H1 (cell line): Measurements from ENCODE around the gene LTF. TPM values are rescaled to one million over a fixed set of nuclear protein-coding genes. Genes with fewer than 3 reads are reported as not detected.

Experiments
- CTCF ChIA-PET: fragments of 300-600 bp; sonication (Branson Sonifier 250); formaldehyde crosslinking; loops from one replicate; lab custom pipeline; 2021; ENCODE audit not compliant: partially characterized antibody; lab: Charles Lee
- POLR2A ChIA-PET: fragments of 300-600 bp; sonication (Branson Sonifier 250); formaldehyde crosslinking; loops from one replicate; lab custom pipeline; 2021; ENCODE audit warnings: inconsistent platforms; ENCODE audit not compliant: partially characterized antibody; lab: Charles Lee
- DNase-seq, 2 experiments: peaks; one replicate each; pipeline versions ENCODE4 v3.0.0 to v3.0.0-alpha.2; 2010 to 2022; ENCODE audit warnings: low spot score in 2 of 2, low read depth in 1 of 2, mixed read lengths in 1 of 2
- FAIRE-seq: peaks from 2 replicates; lab custom pipeline; 2011; peaks lifted over from hg19 to GRCh38; lab: Jason Lieb, UNC
- H2AFZ ChIP-seq: 2 replicates; pipeline ENCODE4 v1.8.1; 2012; ENCODE audit warnings: low read length, inconsistent platforms
- H2AK5ac ChIP-seq: 2 replicates; pipeline ENCODE4 v1.6.1; 2013; ENCODE audit warnings: low read depth, low read length
- H2BK120ac ChIP-seq: replicated peaks from 2 replicates; pipeline ENCODE3; 2013; ENCODE audit warnings: low read depth, low read length, inconsistent platforms
- H2BK12ac ChIP-seq: 2 replicates; pipeline ENCODE4 v1.6.1; 2013; ENCODE audit warnings: low read depth, low read length
- H2BK15ac ChIP-seq: 2 replicates; pipeline ENCODE4 v1.6.1; 2013; ENCODE audit warnings: low read length
- H2BK20ac ChIP-seq: 2 replicates; pipeline ENCODE4 v1.6.1; 2013; ENCODE audit warnings: low read length
- H2BK5ac ChIP-seq: 2 replicates; pipeline ENCODE4 v1.6.1; 2013; ENCODE audit warnings: low read depth, low read length
- H3K14ac ChIP-seq: 2 replicates; pipeline ENCODE4 v1.6.1; 2013; ENCODE audit warnings: inconsistent platforms; ENCODE audit not compliant: insufficient read length
- H3K18ac ChIP-seq: 2 replicates; pipeline ENCODE4 v1.6.1; 2013; ENCODE audit warnings: low read length; ENCODE audit errors: extremely low read depth
- H3K23ac ChIP-seq: 2 replicates; pipeline ENCODE4 v1.6.1; 2013; ENCODE audit warnings: inconsistent platforms; ENCODE audit not compliant: insufficient read length
- H3K23me2 ChIP-seq: 2 replicates; pipeline ENCODE4 v1.6.1; 2013; ENCODE audit warnings: low read depth, low read length
- H3K27ac ChIP-seq: 2 replicates; pipeline ENCODE4 v1.6.1; 2011; ENCODE audit warnings: low read depth, low read length, inconsistent platforms
- H3K27me3 ChIP-seq, 4 experiments: replicated peaks in 1 of 4; 1 replicate in 1 of 4; 2 replicates in 3 of 4; pipeline versions ENCODE4 v1.6.1 to v1.8.1; 2011 to 2013; ENCODE audit warnings: low read length in 3 of 4, mild to moderate bottlenecking in 3 of 4, inconsistent platforms in 2 of 4, mixed read lengths in 2 of 4, moderate library complexity in 1 of 4; ENCODE audit not compliant: control insufficient read depth in 3 of 4, insufficient read depth in 3 of 4; ENCODE audit errors: extremely low read depth in 1 of 4
- H3K36me3 ChIP-seq, 4 experiments: 2 replicates each; pipeline versions ENCODE4 v1.6.1 to v1.8.1; 2011 to 2013; ENCODE audit warnings: mild to moderate bottlenecking in 4 of 4, low read length in 3 of 4, moderate library complexity in 2 of 4, control low read depth in 1 of 4, inconsistent platforms in 1 of 4; ENCODE audit not compliant: insufficient read depth in 4 of 4, control insufficient read depth in 2 of 4
- H3K4ac ChIP-seq: replicated peaks from 2 replicates; pipeline ENCODE3; 2013; ENCODE audit warnings: low read length, low read depth, mixed read lengths, inconsistent platforms; ENCODE audit not compliant: insufficient read length
- H3K4me1 ChIP-seq, 4 experiments: replicated peaks in 1 of 4; 1 replicate in 1 of 4; 2 replicates in 3 of 4; pipeline versions ENCODE4 v1.6.1 to v1.8.1; 2011 to 2013; ENCODE audit warnings: low read length in 3 of 4, inconsistent platforms in 2 of 4, mixed read lengths in 1 of 4; ENCODE audit not compliant: insufficient read depth in 4 of 4, control insufficient read depth in 3 of 4
- H3K4me2 ChIP-seq, 2 experiments: 2 replicates each; pipeline versions ENCODE4 v1.6.1 to v1.8.1; 2011 to 2013; ENCODE audit warnings: low read depth in 2 of 2, low read length in 2 of 2, control low read depth in 1 of 2, inconsistent platforms in 1 of 2, mild to moderate bottlenecking in 1 of 2; ENCODE audit not compliant: insufficient read depth in 1 of 2
- H3K4me3 ChIP-seq, 4 experiments: fragments of 200-600, 300-600 bp in 1 of 4; sonication (generic), shearing (Covaris generic), sonication (Bioruptor Twin) in 1 of 4; 2 replicates each; pipeline versions ENCODE4 v1.5.1 to v1.8.1; 2011 to 2016; ENCODE audit warnings: low read length in 4 of 4, low read depth in 3 of 4, control low read depth in 2 of 4, inconsistent platforms in 2 of 4, mild to moderate bottlenecking in 2 of 4, mixed read lengths in 1 of 4, moderate library complexity in 1 of 4; ENCODE audit not compliant: insufficient read depth in 2 of 4; ENCODE audit errors: extremely low read depth in 1 of 4
- H3K56ac ChIP-seq: replicated peaks from 2 replicates; pipeline ENCODE3; 2013; ENCODE audit warnings: low read depth, mild to moderate bottlenecking, mixed read lengths, low read length, inconsistent platforms; ENCODE audit not compliant: insufficient read length
- H3K79me1 ChIP-seq: 2 replicates; pipeline ENCODE4 v1.6.1; 2013; ENCODE audit warnings: low read depth, low read length, control low read depth
- H3K79me2 ChIP-seq, 2 experiments: 2 replicates each; pipeline versions ENCODE4 v1.6.1 to v1.8.1; 2012 to 2013; ENCODE audit warnings: low read length in 2 of 2, mild to moderate bottlenecking in 2 of 2, inconsistent platforms in 1 of 2; ENCODE audit not compliant: insufficient read depth in 2 of 2, control insufficient read depth in 1 of 2
- H3K9ac ChIP-seq, 4 experiments: replicated peaks in 1 of 4; 1 replicate in 1 of 4; 2 replicates in 3 of 4; pipeline versions ENCODE4 v1.6.1 to v1.8.1; 2011 to 2013; ENCODE audit warnings: low read depth in 3 of 4, low read length in 3 of 4, control low read depth in 2 of 4, mild to moderate bottlenecking in 2 of 4, moderate library complexity in 2 of 4, inconsistent platforms in 1 of 4; ENCODE audit errors: extremely low read depth in 1 of 4
- H3K9me3 ChIP-seq, 2 experiments: 2 replicates each; pipeline versions ENCODE4 v1.6.1 to v1.8.1; 2012 to 2013; ENCODE audit warnings: mild to moderate bottlenecking in 2 of 2, moderate library complexity in 2 of 2, control low read depth in 1 of 2, inconsistent platforms in 1 of 2, low read depth in 1 of 2, low read length in 1 of 2, mixed read lengths in 1 of 2; ENCODE audit not compliant: insufficient read depth in 2 of 2
- H4K20me1 ChIP-seq, 2 experiments: replicated peaks in 1 of 2; 2 replicates each; pipeline versions ENCODE3 to v1.8.1; 2011 to 2013; ENCODE audit warnings: inconsistent platforms in 2 of 2, low read length in 2 of 2, mild to moderate bottlenecking in 1 of 2; ENCODE audit not compliant: insufficient read depth in 2 of 2, control insufficient read depth in 1 of 2
- H4K5ac ChIP-seq: 2 replicates; pipeline ENCODE4 v1.6.1; 2013; ENCODE audit warnings: low read length, low read depth, mixed read lengths, inconsistent platforms; ENCODE audit not compliant: insufficient read length
- H4K8ac ChIP-seq: 2 replicates; pipeline ENCODE4 v1.8.0; 2013; ENCODE audit warnings: mild to moderate bottlenecking, moderate library complexity, low read length, inconsistent platforms; ENCODE audit not compliant: insufficient read depth; ENCODE audit errors: extremely low read depth
- H4K91ac ChIP-seq: replicated peaks from 2 replicates; pipeline ENCODE3; 2013; ENCODE audit warnings: low read length, mixed read lengths, inconsistent platforms; ENCODE audit not compliant: insufficient read length
- CEBPB ChIP-seq: IDR thresholded peaks from 2 replicates; pipeline ENCODE4 v1.6.1; 2012; ENCODE audit warnings: low read depth, low read length
- CREB1 ChIP-seq: IDR thresholded peaks from 2 replicates; pipeline ENCODE4 v1.6.1; 2012; ENCODE audit warnings: inconsistent platforms
- RAD21 ChIP-seq, 2 experiments: IDR thresholded peaks in 1 of 2; conservative IDR thresholded peaks in 1 of 2; 2 replicates each; pipeline ENCODE4 v1.6.1; 2011; ENCODE audit warnings: low read depth in 2 of 2, low read length in 2 of 2, improper control_type of control experiment in 1 of 2, inconsistent platforms in 1 of 2, mild to moderate bottlenecking in 1 of 2, moderate library complexity in 1 of 2
- RFX5 ChIP-seq: IDR thresholded peaks from 2 replicates; pipeline ENCODE4 v1.6.1; 2011; ENCODE audit warnings: low read depth, low read length, improper control_type of control experiment, borderline replicate concordance
- WGBS, 2 experiments: shearing (Covaris generic) in 1 of 2; methylation state at CpG; one replicate each; pipeline versions ENCODE4 v1.1.6 to v1.1.7; 2013 to 2015; ENCODE audit warnings: low lambda C conversion rate in 2 of 2, mixed read lengths in 2 of 2, inconsistent platforms in 1 of 2, low coverage in 1 of 2, missing lambda C conversion rate in 1 of 2; ENCODE audit not compliant: insufficient replicate concordance in 2 of 2, insufficient coverage in 1 of 2, insufficient read length in 1 of 2; ENCODE audit errors: extremely low coverage in 1 of 2, missing lambda C conversion rate in 1 of 2; 5-methylcytosine and 5-hydroxymethylcytosine counted together
- polyA plus RNA-seq, 7 experiments: library from polyadenylated mRNA; depleted of rRNA in 3 of 7; stranded (reverse) in 5 of 7; unstranded in 2 of 7; fragments of >200 nt in 5 of 7; fragments of 200-250 nt in 2 of 7; gene quantifications; 1 replicate in 5 of 7; 2 replicates in 1 of 7; 4 replicates in 1 of 7; pipeline versions ENCODE4 v1.2.1 to v1.2.3, GENCODE V29; 2011 to 2013; ENCODE audit warnings: missing spikeins in 2 of 7, mixed read lengths in 2 of 7
- total RNA-seq: library from RNA; stranded (reverse); fragmentation: NEBNext Ultra II Directional; extraction: Animal tissue kit (Norgen Biotek cat#: 25700); gene quantifications from 2 replicates; pipeline ENCODE4 v1.2.1, GENCODE V29; 2021
- TF ChIP-seq, protein P1 (sequence below), 3 experiments: IDR thresholded peaks; 1 replicate in 2 of 3; 2 replicates in 1 of 3; pipeline versions ENCODE4 v1.5.1 to v1.6.1; 2011; ENCODE audit warnings: low read length in 3 of 3, mild to moderate bottlenecking in 3 of 3, inconsistent platforms in 2 of 3, low read depth in 1 of 3, moderate library complexity in 1 of 3; ENCODE audit not compliant: insufficient read depth in 1 of 3; ENCODE audit errors: control extremely low read depth in 1 of 3

LTF gene
- total and polyA plus RNA-seq, 2 of the 8 experiments (the other 6 are each of a cell fraction or from before 2014, with no cell fraction given), result 0.23 to 0.99 TPM

DNA sequence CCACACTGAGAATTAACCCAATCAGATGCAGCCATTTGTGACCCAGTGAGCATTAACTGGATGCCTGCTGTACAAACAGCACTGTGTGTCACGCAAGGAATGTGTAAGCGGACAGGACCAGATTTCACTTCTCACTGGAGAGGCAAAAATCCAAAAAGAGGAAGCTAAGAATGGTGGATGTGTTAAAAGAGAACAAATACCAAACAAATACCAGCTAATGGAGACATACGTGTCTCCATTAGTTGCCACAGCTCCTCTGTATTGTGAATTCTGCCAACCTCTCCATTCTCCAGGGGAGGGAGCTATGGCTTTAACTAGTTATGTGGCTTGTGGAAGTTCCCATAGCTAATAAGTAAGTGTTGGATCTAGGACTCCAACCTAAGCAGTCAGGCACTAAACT, 2.6 kb downstream of the LTF start:
- Histone ChIP-seq H3K23ac (no peak overlapping the region), H3K14ac (no peak overlapping the region), H2BK5ac (no peak overlapping the region), H3K4ac (no peak overlapping the region), H3K56ac (no peak overlapping the region), H2BK20ac (no peak overlapping the region), H3K9ac (no peak overlapping the region), H2BK12ac (0 out of 2 replicates have a peak overlapping the region, but pooled peaks have one; percentile 5), H4K91ac (no peak overlapping the region), H3K18ac (no peak overlapping the region), H3K4me1 (peaks cover 0 to 6% (median 4%) of the 10 kb centered on the region in 4 experiments; a peak in 4 of 7 replicates), H3K4me2 (no peak overlapping the region), H3K79me1 (no peaks in the 10 kb centered on the region), H3K4me3 (no peak overlapping the region), H3K27ac (no peak overlapping the region), H2AFZ (no peak overlapping the region), H2BK120ac (no peak overlapping the region), H4K8ac (no peak overlapping the region), H3K79me2 (no peaks in the 10 kb centered on the region), H3K36me3 (no peaks in the 10 kb centered on the region), H4K20me1 (no peaks in the 10 kb centered on the region), H3K9me3 (no peaks in the 10 kb centered on the region), H3K23me2 (peaks cover 2% of the 10 kb centered on the region), H3K27me3 (peaks cover 7 to 28% (median 24%) of the 10 kb centered on the region in 4 experiments), H4K5ac (no peak overlapping the region), H2BK15ac (0 out of 2 replicates have a peak overlapping the region, but pooled peaks have one; percentile 40), H2AK5ac (no peak overlapping the region)
- ChIA-PET POLR2A (interaction anchor here (0.9 to 2.0 kb wide), 3 partner anchors 13 to 125 kb away, joined by 3 to 6 read pairs (median 5); a partner anchor contains a TSS), CTCF (interaction anchor here (0.7 to 4.3 kb wide), 27 partner anchors 8 to 231 kb away, joined by 3 to 40 read pairs (median 5); partner anchors contain the start of gene ALS2CL)
- no peak for DNase-seq
- TF ChIP-seq CREB1 (no peak), RFX5 (no peak), CEBPB (no peak), RAD21 (IDR thresholded peaks at IDR 0.05 in 1 of 2, conservative IDR thresholded peaks at IDR 0.05 in 1 of 2; ENCODE audit: low read depth in 2 of 2, low read length in 2 of 2) (peak; percentile 45 to 62)
- TF ChIP-seq, protein P1, sequence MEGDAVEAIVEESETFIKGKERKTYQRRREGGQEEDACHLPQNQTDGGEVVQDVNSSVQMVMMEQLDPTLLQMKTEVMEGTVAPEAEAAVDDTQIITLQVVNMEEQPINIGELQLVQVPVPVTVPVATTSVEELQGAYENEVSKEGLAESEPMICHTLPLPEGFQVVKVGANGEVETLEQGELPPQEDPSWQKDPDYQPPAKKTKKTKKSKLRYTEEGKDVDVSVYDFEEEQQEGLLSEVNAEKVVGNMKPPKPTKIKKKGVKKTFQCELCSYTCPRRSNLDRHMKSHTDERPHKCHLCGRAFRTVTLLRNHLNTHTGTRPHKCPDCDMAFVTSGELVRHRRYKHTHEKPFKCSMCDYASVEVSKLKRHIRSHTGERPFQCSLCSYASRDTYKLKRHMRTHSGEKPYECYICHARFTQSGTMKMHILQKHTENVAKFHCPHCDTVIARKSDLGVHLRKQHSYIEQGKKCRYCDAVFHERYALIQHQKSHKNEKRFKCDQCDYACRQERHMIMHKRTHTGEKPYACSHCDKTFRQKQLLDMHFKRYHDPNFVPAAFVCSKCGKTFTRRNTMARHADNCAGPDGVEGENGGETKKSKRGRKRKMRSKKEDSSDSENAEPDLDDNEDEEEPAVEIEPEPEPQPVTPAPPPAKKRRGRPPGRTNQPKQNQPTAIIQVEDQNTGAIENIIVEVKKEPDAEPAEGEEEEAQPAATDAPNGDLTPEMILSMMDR (IDR thresholded peaks at IDR 0.05; ENCODE audit: control extremely low read depth in 1 of 3, insufficient read depth in 1 of 3, low read depth in 1 of 3, low read length in 3 of 3), result peak in 2 of 3 experiments; percentile 45 to 47; a peak in 2 of 4 replicates
- peak; percentile 73 for FAIRE-seq
- 91% methylated on average over 3 of the region's 3 CpGs; no CpG with 5 or more reads in 1 of the 2 experiments for WGBS, 2 experiments
